ENCODE data around the gene WNK3. TPM values are rescaled to one million over a fixed set of nuclear protein-coding genes. Genes with fewer than 3 reads are reported as not detected.

The WNK3 gene
- polyA plus RNA-seq, 2 of the 4 experiments (the other 2 are of a cell fraction), result 0.08 TPM; not detected in 1

GRCh38 chrX:54230435-54231148 is 127.3 kb downstream of the WNK3 start:
- POLR2A ChIA-PET, result no interaction called here
- H3K4me3 ChIP-seq, result no peak overlapping the region
- TF ChIP-seq FOSB (CRISPR knock-in tag; IDR thresholded peaks at IDR 0.05) (no peak), HOXA7 (CRISPR knock-in tag; IDR thresholded peaks at IDR 0.05) (no peak), FOSL2 (IDR thresholded peaks at IDR 0.05) (no peak), FOSL2 (CRISPR knock-in tag; IDR thresholded peaks at IDR 0.05) (no peak), CEBPB (IDR thresholded peaks at IDR 0.05) (no peak), CHD2 (IDR thresholded peaks at IDR 0.05; ENCODE audit: low read length, partially characterized antibody) (no peak)
- CTCF ChIA-PET, result no interaction called here
- H3K27ac ChIP-seq, result no peak overlapping the region
- no peak for ATAC-seq
- 65% methylated on average over 4 of the region's 4 CpGs for WGBS (ENCODE audit: missing lambda C conversion rate)
- no peak for DNase-seq (ENCODE audit: low read depth in 1 of 2, low spot score in 1 of 2)
- no peaks in the 10 kb centered on the region for H3K9me3 ChIP-seq
- H3K4me2 ChIP-seq, result no peak overlapping the region
- FAIRE-seq, result no peak
- H3K4me1 ChIP-seq, result no peaks in the 10 kb centered on the region

DNA sequence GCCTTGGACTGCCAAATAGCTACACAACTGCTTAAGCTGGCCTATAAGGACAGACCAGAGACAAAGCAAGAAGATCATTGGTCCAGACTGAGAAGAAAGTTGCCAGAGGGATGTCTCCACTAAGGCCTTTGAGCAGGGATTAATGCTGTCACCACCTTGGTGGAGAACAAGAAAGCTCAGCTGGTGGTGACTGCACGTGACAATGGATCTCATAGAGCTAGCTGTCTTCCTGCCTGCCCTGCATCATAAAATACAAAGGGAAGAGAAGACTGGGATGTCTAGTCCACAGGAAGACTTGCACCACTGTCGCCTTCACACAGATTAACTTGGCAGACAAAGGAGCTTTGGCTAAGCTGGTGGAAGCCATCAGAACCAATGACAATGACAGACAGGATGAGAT is 134.3 kb downstream of the WNK3 start:
- WGBS (ENCODE audit: missing lambda C conversion rate), result 100% methylated on average over 2 of the region's 2 CpGs
- no peak for ATAC-seq
- POLR2A ChIA-PET, result no interaction called here
- FAIRE-seq, result no peak
- no peak for DNase-seq (ENCODE audit: low read depth in 1 of 2, low spot score in 1 of 2)
- H3K4me2 ChIP-seq, result no peak overlapping the region
- TF ChIP-seq KDM1A (IDR thresholded peaks at IDR 0.05; ENCODE audit: low read depth) (no peak), ZFP36 (IDR thresholded peaks at IDR 0.05; ENCODE audit: borderline replicate concordance, partially characterized antibody) (no peak), ESRRA (IDR thresholded peaks at IDR 0.05; ENCODE audit: borderline replicate concordance, low read length) (no peak), FOSB (CRISPR knock-in tag; IDR thresholded peaks at IDR 0.05) (no peak), ZC3H11A (IDR thresholded peaks at IDR 0.05) (no peak), REST (IDR thresholded peaks at IDR 0.05) (no peak), TFCP2L1 (CRISPR knock-in tag; IDR thresholded peaks at IDR 0.05) (no peak), NR3C1 (IDR thresholded peaks at IDR 0.05) (no peak), RNF2 (IDR thresholded peaks at IDR 0.05; ENCODE audit: borderline replicate concordance, low read depth) (no peak), CBX8 (IDR thresholded peaks at IDR 0.05) (no peak), SREBF2 (IDR thresholded peaks at IDR 0.05) (no peak), RFX5 (IDR thresholded peaks at IDR 0.05) (no peak)
- H3K4me3 ChIP-seq, result no peak overlapping the region
- H3K4me1 ChIP-seq, result no peaks in the 10 kb centered on the region
- no peaks in the 10 kb centered on the region for H3K9me3 ChIP-seq
- CTCF ChIA-PET, result no interaction called here
- H3K27ac ChIP-seq, result no peak overlapping the region

GRCh38 chrX:54213603-54214002 is 144.2 kb downstream of the WNK3 start:
- no peak for FAIRE-seq
- ATAC-seq, result no peak
- no peaks in the 10 kb centered on the region for H3K9me3 ChIP-seq
- H3K27ac ChIP-seq, result no peak overlapping the region
- TF ChIP-seq MAZ (IDR thresholded peaks at IDR 0.05; ENCODE audit: borderline replicate concordance, low read depth, low read length) (no peak), TP53 (CRISPR knock-in tag; IDR thresholded peaks at IDR 0.05) (no peak), SMC3 (IDR thresholded peaks at IDR 0.05) (no peak), TFCP2L1 (CRISPR knock-in tag; IDR thresholded peaks at IDR 0.05) (no peak), ATOH8 (CRISPR knock-in tag; IDR thresholded peaks at IDR 0.05; ENCODE audit: low read depth) (no peak), KDM5A (IDR thresholded peaks at IDR 0.05) (no peak), HEYL (CRISPR knock-in tag; IDR thresholded peaks at IDR 0.05) (no peak), CHD4 (IDR thresholded peaks at IDR 0.05; ENCODE audit: borderline replicate concordance) (no peak)
- TF ChIP-seq, protein P1, sequence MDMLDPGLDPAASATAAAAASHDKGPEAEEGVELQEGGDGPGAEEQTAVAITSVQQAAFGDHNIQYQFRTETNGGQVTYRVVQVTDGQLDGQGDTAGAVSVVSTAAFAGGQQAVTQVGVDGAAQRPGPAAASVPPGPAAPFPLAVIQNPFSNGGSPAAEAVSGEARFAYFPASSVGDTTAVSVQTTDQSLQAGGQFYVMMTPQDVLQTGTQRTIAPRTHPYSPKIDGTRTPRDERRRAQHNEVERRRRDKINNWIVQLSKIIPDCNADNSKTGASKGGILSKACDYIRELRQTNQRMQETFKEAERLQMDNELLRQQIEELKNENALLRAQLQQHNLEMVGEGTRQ (IDR thresholded peaks at IDR 0.05), result no peak
- TF ChIP-seq, protein P2, sequence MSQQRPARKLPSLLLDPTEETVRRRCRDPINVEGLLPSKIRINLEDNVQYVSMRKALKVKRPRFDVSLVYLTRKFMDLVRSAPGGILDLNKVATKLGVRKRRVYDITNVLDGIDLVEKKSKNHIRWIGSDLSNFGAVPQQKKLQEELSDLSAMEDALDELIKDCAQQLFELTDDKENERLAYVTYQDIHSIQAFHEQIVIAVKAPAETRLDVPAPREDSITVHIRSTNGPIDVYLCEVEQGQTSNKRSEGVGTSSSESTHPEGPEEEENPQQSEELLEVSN (IDR thresholded peaks at IDR 0.05; ENCODE audit: borderline replicate concordance, low read depth), result no peak
- TF ChIP-seq, protein P3, sequence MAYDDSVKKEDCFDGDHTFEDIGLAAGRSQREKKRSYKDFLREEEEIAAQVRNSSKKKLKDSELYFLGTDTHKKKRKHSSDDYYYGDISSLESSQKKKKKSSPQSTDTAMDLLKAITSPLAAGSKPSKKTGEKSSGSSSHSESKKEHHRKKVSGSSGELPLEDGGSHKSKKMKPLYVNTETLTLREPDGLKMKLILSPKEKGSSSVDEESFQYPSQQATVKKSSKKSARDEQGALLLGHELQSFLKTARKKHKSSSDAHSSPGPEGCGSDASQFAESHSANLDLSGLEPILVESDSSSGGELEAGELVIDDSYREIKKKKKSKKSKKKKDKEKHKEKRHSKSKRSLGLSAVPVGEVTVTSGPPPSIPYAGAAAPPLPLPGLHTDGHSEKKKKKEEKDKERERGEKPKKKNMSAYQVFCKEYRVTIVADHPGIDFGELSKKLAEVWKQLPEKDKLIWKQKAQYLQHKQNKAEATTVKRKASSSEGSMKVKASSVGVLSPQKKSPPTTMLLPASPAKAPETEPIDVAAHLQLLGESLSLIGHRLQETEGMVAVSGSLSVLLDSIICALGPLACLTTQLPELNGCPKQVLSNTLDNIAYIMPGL (CRISPR knock-in tag; IDR thresholded peaks at IDR 0.05; ENCODE audit: borderline replicate concordance), result no peak
- 75% methylated on average over 3 of the region's 3 CpGs for WGBS (ENCODE audit: missing lambda C conversion rate)
- ChIA-PET POLR2A (no interaction called here), CTCF (no interaction called here)
- no peak overlapping the region for H3K4me2 ChIP-seq
- no peak for DNase-seq (ENCODE audit: low read depth in 1 of 2, low spot score in 1 of 2)
- H3K4me3 ChIP-seq, result no peak overlapping the region
- no peaks in the 10 kb centered on the region for H3K4me1 ChIP-seq

Measured in A549 (cell line).